GM21423 (cell line): Measurements from ENCODE around the gene HSD17B7.

ENCODE experiments used
- ATAC-seq: cut with Tn5 transposase; IDR thresholded peaks from one replicate; pipeline ENCODE4 v1.9.1; 2021; ENCODE audit warnings: mild to moderate bottlenecking, moderate library complexity; ENCODE audit not compliant: unreplicated experiment

HSD17B7 gene

GRCh38 chr1:162855461-162856150 is 65.1 kb downstream of the HSD17B7 start:
- ATAC-seq: no peak

- no peak for ATAC-seq
Observed at GRCh38 chr1:162856260-162856659, 65.8 kb downstream of the HSD17B7 start.

- ATAC-seq: no peak
Observed at GRCh38 chr1:162857850-162858249, 67.3 kb downstream of the HSD17B7 start.

DNA sequence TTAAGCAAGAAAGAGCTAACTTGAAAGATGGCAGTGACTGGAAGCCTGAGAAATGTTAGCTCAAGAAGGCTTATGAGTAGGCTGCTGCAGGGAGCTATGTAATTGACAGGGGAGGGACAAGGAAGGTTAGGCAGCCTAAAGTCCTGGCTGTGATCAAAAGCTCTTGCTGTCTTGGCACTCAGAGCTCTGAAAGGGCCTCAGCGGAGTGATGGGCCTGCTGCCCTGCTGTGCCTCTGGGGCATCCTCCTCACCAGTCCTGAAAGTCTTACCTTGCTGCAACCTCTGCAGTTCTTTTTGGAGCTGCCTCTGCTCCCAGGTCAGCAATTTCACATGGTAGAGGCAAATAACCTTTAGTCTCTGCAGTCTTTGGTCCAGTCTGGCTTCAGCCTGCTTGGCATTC is 68.7 kb downstream of the HSD17B7 start:
- no peak for ATAC-seq

DNA sequence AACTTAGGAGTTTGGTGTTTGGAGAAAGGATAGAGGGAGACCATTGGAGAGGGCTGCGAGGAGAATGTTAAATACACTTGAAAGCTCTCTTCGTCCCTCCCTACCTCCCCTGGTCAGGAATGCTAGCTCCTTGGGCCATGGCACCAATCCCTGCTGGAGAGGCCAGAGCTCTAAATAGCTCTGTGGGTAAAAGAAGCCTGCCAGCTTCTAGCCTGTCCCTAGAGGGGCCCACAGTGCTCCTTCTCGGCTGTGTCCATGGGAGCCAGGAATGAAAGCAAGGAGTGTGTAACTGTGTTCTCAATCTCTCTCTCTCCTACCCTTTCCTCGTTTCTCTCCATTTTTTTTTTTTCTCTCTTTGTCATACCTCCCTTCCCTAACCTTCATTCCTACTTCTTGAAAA is 70.6 kb downstream of the HSD17B7 start, which contains the start of gene CCDC190:
Gene CCDC190 (minus strand): TSS at position 75 of the 400 bp plus-strand sequence. CDS start 1,529 bp downstream, outside the sequence.
- no peak for ATAC-seq

GRCh38 chr1:162861625-162862024 is 71.1 kb downstream of the HSD17B7 start:
- no peak for ATAC-seq
